ENCODE measurements around the gene IPO13. TPM values are rescaled to one million over a fixed set of nuclear protein-coding genes. Genes with fewer than 3 reads are reported as not detected.

Gene IPO13
- polyA plus RNA-seq, 3 donors = 10.1 to 20.4 (median 10.6) TPM

- no peak overlapping the region for H3K27ac Mint-ChIP-seq
- peaks cover 0 to 9% (median 2%) of the 10 kb centered on the region in 3 donors for H3K27me3 Mint-ChIP-seq (ENCODE audit: low read depth in 3 of 3)
Measured at GRCh38 chr1:44016890-44017400, 70.2 kb downstream of the IPO13 start.

More at GRCh38 chr1:44016890-44017400, 70.2 kb downstream of the IPO13 start:
- WGBS (ENCODE audit: insufficient coverage) = 89% methylated on average over 11 of the region's 20 CpGs
- peaks cover 4% of the 10 kb centered on the region for H3K4me1 Mint-ChIP-seq
- Histone ChIP-seq H3K9me3 (replicated peaks in 1 of 2; ENCODE audit: control insufficient read depth in 1 of 2, insufficient read depth in 1 of 2, low read length in 2 of 2) (no peaks in the 10 kb centered on the region), H3K36me3 (replicated peaks in 1 of 2; ENCODE audit: control insufficient read depth in 1 of 2, insufficient read depth in 2 of 2, low read length in 2 of 2) (no peaks in the 10 kb centered on the region), H2AFZ (ENCODE audit: insufficient read depth, low read depth, low read length, poor library complexity, severe bottlenecking) (no peak overlapping the region), H3K9ac (ENCODE audit: insufficient read depth, low read length, poor library complexity, severe bottlenecking) (no peak overlapping the region), H3K27ac (ENCODE audit: low read depth in 1 of 2, low read length in 2 of 2) (no peak overlapping the region), H3K4me1 (ENCODE audit: control insufficient read depth in 1 of 2, insufficient read depth in 2 of 2, low read length in 2 of 2) (no peaks in the 10 kb centered on the region), H3K4me2 (replicated peaks; ENCODE audit: extremely low read depth, low read length, poor library complexity, severe bottlenecking) (no peak overlapping the region), H3K4me3 (replicated peaks in 1 of 3; ENCODE audit: low read depth in 2 of 3, low read length in 3 of 3) (no peak overlapping the region), H3K79me2 (ENCODE audit: insufficient read depth, low read length) (no peaks in the 10 kb centered on the region), H3K27me3 (ENCODE audit: control insufficient read depth in 2 of 2, insufficient read depth in 2 of 2, low read length in 2 of 2) (no peaks in the 10 kb centered on the region), H4K20me1 (ENCODE audit: insufficient read depth, low read length) (no peaks in the 10 kb centered on the region)
- no peaks in the 10 kb centered on the region for H3K9me3 Mint-ChIP-seq
- no peaks in the 10 kb centered on the region for H3K36me3 Mint-ChIP-seq
- DNase-seq = no peak
- TF ChIP-seq CTCF (IDR thresholded peaks at IDR 0.05) = no peak
- intact Hi-C loops (cut with micrococcal nuclease) = no loop called here
- no peak overlapping the region for H3K4me3 Mint-ChIP-seq

Other genes with a start within 250 kb of the IPO13 start
- gene ST3GAL3, start 239.4 kb upstream of the IPO13 start, polyA plus RNA-seq = 1 to 10 TPM; 1.6 to 4.5 (median 2.1) TPM
- gene ARTN, start 13.1 kb upstream of the IPO13 start, polyA plus RNA-seq = under 1 TPM in 1 of 3 donors, not detected in 2; 0.15 TPM
- 10 to 100 TPM; 13.0 to 23.6 (median 14.1) TPM for gene DPH2, start 23.1 kb downstream of the IPO13 start, polyA plus RNA-seq
- gene ATP6V0B, start 28.0 kb downstream of the IPO13 start, polyA plus RNA-seq = 1,000 to 10,000 TPM in 1 of 3 donors, 100 to 1,000 TPM in 2; 465 to 1,219 (median 954) TPM
- gene B4GALT2, start 32.3 kb downstream of the IPO13 start, polyA plus RNA-seq = under 1 TPM in 2 of 3 donors, not detected in 1; 0.30 to 0.35 TPM
- 1 to 10 TPM; 1.1 to 3.0 (median 1.9) TPM for gene CCDC24, start 44.6 kb downstream of the IPO13 start, polyA plus RNA-seq
- gene SLC6A9, start 84.5 kb downstream of the IPO13 start, polyA plus RNA-seq = not detected
- gene KLF17, start 171.9 kb downstream of the IPO13 start, polyA plus RNA-seq = not detected
- gene KLF18, start 194.7 kb downstream of the IPO13 start, polyA plus RNA-seq = not detected

Measured in CD14-positive monocyte (primary cell).